ENCODE data around the gene CD109.

- no peak for TF ChIP-seq JUND (IDR thresholded peaks at IDR 0.05; ENCODE audit: low read length)
- TF ChIP-seq EZH2 (IDR thresholded peaks at IDR 0.05; ENCODE audit: low read depth, low read length, severe bottlenecking), result no peak
Measured at GRCh38 chr6:73832313-73832712, 136.3 kb downstream of the CD109 start.

Data from H1 (cell line).